ENCODE results near the gene ATP5MG.

GRCh38 chr11:118358071-118358470 lies 43.3 kb upstream of the ATP5MG start:
- TF ChIP-seq CTCF (conservative IDR thresholded peaks at IDR 0.05) (no peak), EZH2 (IDR thresholded peaks at IDR 0.05; ENCODE audit: low read depth) (no peak)

Data from PC-9 (cell line).